HepG2 (cell line): ENCODE data around the gene PADI6. TPM values are rescaled to one million over a fixed set of nuclear protein-coding genes. Genes with fewer than 3 reads are reported as not detected.

Source experiments
- FOXK2 ChIP-seq: fragments of 450-650 bp; IDR thresholded peaks from 2 replicates; pipeline ENCODE4 v1.6.1; 2016
- FOXO1 ChIP-seq: sonication (generic); formaldehyde crosslinking; IDR thresholded peaks from 2 replicates; pipeline ENCODE4 v1.4.0; 2020; ENCODE audit warnings: missing genetic modification reagents
- HDAC2 ChIP-seq: sonication (generic); formaldehyde crosslinking; IDR thresholded peaks from 2 replicates; pipeline ENCODE4 v1.4.0; 2020; ENCODE audit warnings: missing genetic modification reagents
- KAT8 ChIP-seq: IDR thresholded peaks from 2 replicates; pipeline ENCODE4 v1.6.1; 2016; ENCODE audit warnings: missing genetic modification reagents, missing compliant biosample characterization
- KDM5A ChIP-seq: fragments of 200-600 bp; sonication (generic); IDR thresholded peaks from 2 replicates; pipeline ENCODE4 v1.7.0; 2018; ENCODE audit warnings: antibody characterized with exemption, mild to moderate bottlenecking, low read length, borderline replicate concordance
- KLF6 ChIP-seq: IDR thresholded peaks from 2 replicates; pipeline ENCODE4 v1.8.0; 2016; ENCODE audit warnings: missing biosample characterization, missing genetic modification reagents
- MLX ChIP-seq: IDR thresholded peaks from 2 replicates; pipeline ENCODE4 v1.6.1; 2016
- NFYC ChIP-seq: IDR thresholded peaks from 2 replicates; pipeline ENCODE4 v1.6.1; 2016; ENCODE audit warnings: missing genetic modification reagents, missing compliant biosample characterization
- NONO ChIP-seq, 2 experiments: fragments of 450-650 bp in 1 of 2; sonication (generic) in 1 of 2; formaldehyde crosslinking in 1 of 2; IDR thresholded peaks in 1 of 2; conservative IDR thresholded peaks in 1 of 2; 2 replicates each; pipeline versions ENCODE4 v1.6.1 to v1.8.0; 2017 to 2022; ENCODE audit warnings: mild to moderate bottlenecking in 1 of 2, missing genetic modification reagents in 1 of 2, moderate library complexity in 1 of 2
- PHB2 ChIP-seq: fragments of 450-650 bp; IDR thresholded peaks from 2 replicates; pipeline ENCODE4 v1.6.1; 2018; ENCODE audit not compliant: partially characterized antibody
- PITX1 ChIP-seq: sonication (generic); formaldehyde crosslinking; IDR thresholded peaks from 2 replicates; pipeline ENCODE4 v1.5.1; 2020; ENCODE audit warnings: mild to moderate bottlenecking, missing genetic modification reagents
- TAF1 ChIP-seq: sonication (generic); formaldehyde crosslinking; IDR thresholded peaks from 2 replicates; pipeline ENCODE4 v1.4.0; 2020; ENCODE audit warnings: missing genetic modification reagents
- ZC3H4 ChIP-seq: sonication (generic); formaldehyde crosslinking; IDR thresholded peaks from 2 replicates; pipeline ENCODE4 v1.4.0; 2020; ENCODE audit warnings: missing genetic modification reagents, borderline replicate concordance
- ZEB1 ChIP-seq: IDR thresholded peaks from 2 replicates; pipeline ENCODE4 v1.6.1; 2012; ENCODE audit warnings: mild to moderate bottlenecking, low read depth, inconsistent platforms; ENCODE audit not compliant: insufficient replicate concordance
- ZNF432 ChIP-seq: sonication (generic); formaldehyde crosslinking; IDR thresholded peaks from 2 replicates; pipeline ENCODE4 v1.5.0; 2020; ENCODE audit warnings: missing genetic modification reagents, mild to moderate bottlenecking, borderline replicate concordance
- polyA plus RNA-seq, 8 experiments: library from polyadenylated mRNA; depleted of rRNA in 3 of 8; stranded (reverse) in 7 of 8; unstranded in 1 of 8; fragments of >200 nt; fragmentation: Illumina TruSeq in 4 of 8; extraction: Trizol in 4 of 8; gene quantifications; 2 replicates each; pipeline versions ENCODE4 v1.2.1 to v1.2.3, GENCODE V29; 2011 to 2016; ENCODE audit warnings: low read depth in 4 of 8, missing spikeins in 1 of 8, mixed read lengths in 1 of 8; ENCODE audit not compliant: insufficient read depth in 1 of 8
- total RNA-seq, 5 experiments: library from RNA; depleted of rRNA; stranded (reverse); fragments of >200 nt; fragmentation: Illumina TruSeq; extraction: Trizol; gene quantifications; 2 replicates each; pipeline ENCODE4 v1.2.3, GENCODE V29; 2016; ENCODE audit warnings: low read depth in 1 of 5
- TF ChIP-seq, protein P1 (sequence below): sonication (generic); formaldehyde crosslinking; IDR thresholded peaks from 2 replicates; pipeline ENCODE4 v1.4.0; 2020; ENCODE audit warnings: missing genetic modification reagents, borderline replicate concordance
- TF ChIP-seq, protein P2 (sequence below): sonication (generic); formaldehyde crosslinking; IDR thresholded peaks from 2 replicates; pipeline ENCODE4 v1.4.0; 2020; ENCODE audit warnings: missing genetic modification reagents
- TF ChIP-seq, protein P3 (sequence below): sonication (generic); formaldehyde crosslinking; IDR thresholded peaks from 2 replicates; pipeline ENCODE4 v1.4.0; 2020; ENCODE audit warnings: missing genetic modification reagents, mild to moderate bottlenecking, borderline replicate concordance

Gene PADI6
- total and polyA plus RNA-seq, 2 of the 13 experiments (the other 11 are each of a cell fraction or from before 2014, with no cell fraction given), result not detected

DNA sequence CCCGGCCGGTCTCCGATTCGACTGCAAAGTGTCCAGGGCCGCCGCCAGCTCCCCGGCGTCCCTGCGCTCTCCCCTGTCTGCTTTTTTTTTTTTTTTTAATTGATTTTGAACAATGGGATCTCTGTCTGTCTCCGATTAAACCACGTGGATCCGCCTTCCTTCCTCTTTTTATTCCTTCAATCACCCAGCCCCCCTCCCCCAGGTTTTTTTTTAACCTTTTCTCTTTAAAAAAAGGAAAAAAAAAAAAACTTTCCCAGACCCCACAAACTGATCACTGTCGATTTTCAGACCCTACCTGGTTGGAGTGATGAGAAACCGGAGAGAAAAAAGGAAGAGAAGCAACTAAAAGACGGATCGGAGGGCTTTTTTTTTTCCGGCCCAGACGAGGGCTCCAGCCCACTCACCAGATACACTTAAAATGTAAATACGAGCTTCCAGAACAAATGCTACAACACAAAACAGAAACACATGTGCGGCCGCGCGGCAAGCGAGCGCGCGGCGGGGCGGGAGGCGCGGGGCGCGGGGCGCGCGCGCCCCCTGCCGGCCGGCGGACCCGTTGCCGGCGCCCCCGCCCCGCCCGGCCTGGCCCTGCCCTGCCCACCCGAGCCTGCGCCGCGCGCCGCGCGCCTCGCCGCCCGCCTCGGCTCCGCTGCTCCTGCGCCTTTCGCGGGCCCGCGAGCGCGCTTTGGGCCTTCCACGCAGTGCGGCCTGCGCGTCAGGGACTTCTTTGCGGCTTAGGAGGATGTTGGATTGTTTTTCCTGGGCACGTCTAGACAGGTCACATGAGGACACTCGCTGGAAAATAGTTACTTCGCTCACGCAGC lies 67.5 kb downstream of the PADI6 start, which contains the start of gene RCC2 (continued):
- TF ChIP-seq, protein P1, sequence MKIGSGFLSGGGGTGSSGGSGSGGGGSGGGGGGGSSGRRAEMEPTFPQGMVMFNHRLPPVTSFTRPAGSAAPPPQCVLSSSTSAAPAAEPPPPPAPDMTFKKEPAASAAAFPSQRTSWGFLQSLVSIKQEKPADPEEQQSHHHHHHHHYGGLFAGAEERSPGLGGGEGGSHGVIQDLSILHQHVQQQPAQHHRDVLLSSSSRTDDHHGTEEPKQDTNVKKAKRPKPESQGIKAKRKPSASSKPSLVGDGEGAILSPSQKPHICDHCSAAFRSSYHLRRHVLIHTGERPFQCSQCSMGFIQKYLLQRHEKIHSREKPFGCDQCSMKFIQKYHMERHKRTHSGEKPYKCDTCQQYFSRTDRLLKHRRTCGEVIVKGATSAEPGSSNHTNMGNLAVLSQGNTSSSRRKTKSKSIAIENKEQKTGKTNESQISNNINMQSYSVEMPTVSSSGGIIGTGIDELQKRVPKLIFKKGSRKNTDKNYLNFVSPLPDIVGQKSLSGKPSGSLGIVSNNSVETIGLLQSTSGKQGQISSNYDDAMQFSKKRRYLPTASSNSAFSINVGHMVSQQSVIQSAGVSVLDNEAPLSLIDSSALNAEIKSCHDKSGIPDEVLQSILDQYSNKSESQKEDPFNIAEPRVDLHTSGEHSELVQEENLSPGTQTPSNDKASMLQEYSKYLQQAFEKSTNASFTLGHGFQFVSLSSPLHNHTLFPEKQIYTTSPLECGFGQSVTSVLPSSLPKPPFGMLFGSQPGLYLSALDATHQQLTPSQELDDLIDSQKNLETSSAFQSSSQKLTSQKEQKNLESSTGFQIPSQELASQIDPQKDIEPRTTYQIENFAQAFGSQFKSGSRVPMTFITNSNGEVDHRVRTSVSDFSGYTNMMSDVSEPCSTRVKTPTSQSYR, result peak; percentile 16; the same call in 1 of the 2 replicates
- TF ChIP-seq FOXO1 (CRISPR knock-in tag), result no peak; the same call in 1 of the 2 replicates
- TF ChIP-seq, protein P2, sequence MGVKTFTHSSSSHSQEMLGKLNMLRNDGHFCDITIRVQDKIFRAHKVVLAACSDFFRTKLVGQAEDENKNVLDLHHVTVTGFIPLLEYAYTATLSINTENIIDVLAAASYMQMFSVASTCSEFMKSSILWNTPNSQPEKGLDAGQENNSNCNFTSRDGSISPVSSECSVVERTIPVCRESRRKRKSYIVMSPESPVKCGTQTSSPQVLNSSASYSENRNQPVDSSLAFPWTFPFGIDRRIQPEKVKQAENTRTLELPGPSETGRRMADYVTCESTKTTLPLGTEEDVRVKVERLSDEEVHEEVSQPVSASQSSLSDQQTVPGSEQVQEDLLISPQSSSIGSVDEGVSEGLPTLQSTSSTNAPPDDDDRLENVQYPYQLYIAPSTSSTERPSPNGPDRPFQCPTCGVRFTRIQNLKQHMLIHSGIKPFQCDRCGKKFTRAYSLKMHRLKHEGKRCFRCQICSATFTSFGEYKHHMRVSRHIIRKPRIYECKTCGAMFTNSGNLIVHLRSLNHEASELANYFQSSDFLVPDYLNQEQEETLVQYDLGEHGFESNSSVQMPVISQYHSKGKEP (CRISPR knock-in tag), result no peak
- no peak for TF ChIP-seq PITX1 (CRISPR knock-in tag)
- peak; percentile 39; the same call in 1 of the 2 replicates for TF ChIP-seq KLF6 (CRISPR knock-in tag)
- no peak for TF ChIP-seq ZNF432 (CRISPR knock-in tag)
- TF ChIP-seq MLX (CRISPR knock-in tag), result no peak
- no peak for TF ChIP-seq PHB2
- no peak for TF ChIP-seq KAT8 (CRISPR knock-in tag)
- TF ChIP-seq, protein P3, sequence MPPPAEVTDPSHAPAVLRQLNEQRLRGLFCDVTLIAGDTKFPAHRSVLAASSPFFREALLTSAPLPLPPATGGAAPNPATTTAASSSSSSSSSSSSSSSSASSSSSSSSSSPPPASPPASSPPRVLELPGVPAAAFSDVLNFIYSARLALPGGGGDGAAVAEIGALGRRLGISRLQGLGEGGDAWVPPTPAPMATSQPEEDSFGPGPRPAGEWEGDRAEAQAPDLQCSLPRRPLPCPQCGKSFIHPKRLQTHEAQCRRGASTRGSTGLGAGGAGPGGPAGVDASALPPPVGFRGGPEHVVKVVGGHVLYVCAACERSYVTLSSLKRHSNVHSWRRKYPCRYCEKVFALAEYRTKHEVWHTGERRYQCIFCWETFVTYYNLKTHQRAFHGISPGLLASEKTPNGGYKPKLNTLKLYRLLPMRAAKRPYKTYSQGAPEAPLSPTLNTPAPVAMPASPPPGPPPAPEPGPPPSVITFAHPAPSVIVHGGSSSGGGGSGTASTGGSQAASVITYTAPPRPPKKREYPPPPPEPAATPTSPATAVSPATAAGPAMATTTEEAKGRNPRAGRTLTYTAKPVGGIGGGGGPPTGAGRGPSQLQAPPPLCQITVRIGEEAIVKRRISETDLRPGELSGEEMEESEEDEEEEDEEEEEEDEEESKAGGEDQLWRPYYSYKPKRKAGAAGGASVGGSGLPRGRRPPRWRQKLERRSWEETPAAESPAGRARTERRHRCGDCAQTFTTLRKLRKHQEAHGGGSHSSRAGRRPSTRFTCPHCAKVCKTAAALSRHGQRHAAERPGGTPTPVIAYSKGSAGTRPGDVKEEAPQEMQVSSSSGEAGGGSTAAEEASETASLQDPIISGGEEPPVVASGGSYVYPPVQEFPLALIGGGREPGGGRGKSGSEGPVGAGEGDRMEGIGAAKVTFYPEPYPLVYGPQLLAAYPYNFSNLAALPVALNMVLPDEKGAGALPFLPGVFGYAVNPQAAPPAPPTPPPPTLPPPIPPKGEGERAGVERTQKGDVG (CRISPR knock-in tag), result no peak
- no peak for TF ChIP-seq HDAC2 (CRISPR knock-in tag)
- TF ChIP-seq FOXK2, result peak; percentile 52
- TF ChIP-seq KDM5A, result peak; percentile 79
- no peak for TF ChIP-seq NFYC (CRISPR knock-in tag)
- TF ChIP-seq TAF1, result peak; percentile 40; the same call in 1 of the 2 replicates
- no peak for TF ChIP-seq ZEB1
- no peak for TF ChIP-seq NONO (IDR thresholded peaks at IDR 0.05)
- TF ChIP-seq NONO (CRISPR knock-in tag; conservative IDR thresholded peaks at IDR 0.05), result no peak
- TF ChIP-seq ZC3H4, result no peak
